ENCODE results near the gene RMI2.

RMI2 gene

GRCh38 chr16:11329071-11329491, 16.2 kb upstream of the RMI2 start:
- no peak for DNase-seq

- no peak for DNase-seq
These were observed 15.4 kb upstream of the RMI2 start for GRCh38 chr16:11329891-11330290.

GRCh38 chr16:11330526-11331237, 14.6 kb upstream of the RMI2 start:
- no peak for DNase-seq

GRCh38 chr16:11331967-11332366, 13.3 kb upstream of the RMI2 start:
- no peak for DNase-seq

GRCh38 chr16:11333010-11333409, 12.2 kb upstream of the RMI2 start:
- no peak for DNase-seq

- no peak for DNase-seq
These were observed 11.6 kb upstream of the RMI2 start for GRCh38 chr16:11333702-11334101.

GRCh38 chr16:11334831-11335404, 10.3 kb upstream of the RMI2 start:
- DNase-seq: no peak

- no peak for DNase-seq
These were observed 6.2 kb upstream of the RMI2 start for GRCh38 chr16:11339075-11339474.

GRCh38 chr16:11340710-11341109, 4.5 kb upstream of the RMI2 start:
- DNase-seq: no peak

GRCh38 chr16:11341371-11341770, 3.9 kb upstream of the RMI2 start:
- no peak for DNase-seq

GRCh38 chr16:11342021-11342855, 3.0 kb upstream of the RMI2 start:
- DNase-seq: no peak

GRCh38 chr16:11346700-11347319, 1.6 kb downstream of the RMI2 start:
- DNase-seq: no peak

GRCh38 chr16:11347831-11348230, 2.6 kb downstream of the RMI2 start:
- DNase-seq: no peak

GRCh38 chr16:11348737-11349598, 3.7 kb downstream of the RMI2 start:
- DNase-seq: no peak

GRCh38 chr16:11349599-11350276, 4.5 kb downstream of the RMI2 start:
- no peak for DNase-seq

- no peak for DNase-seq
These were observed 5.3 kb downstream of the RMI2 start for GRCh38 chr16:11350519-11350918.

GRCh38 chr16:11350921-11351335, 5.7 kb downstream of the RMI2 start:
- DNase-seq: no peak

- no peak for DNase-seq
These were observed 7.9 kb downstream of the RMI2 start for GRCh38 chr16:11353158-11353557.

- no peak for DNase-seq
These were observed 9.1 kb downstream of the RMI2 start for GRCh38 chr16:11354407-11354732.

GRCh38 chr16:11354733-11355574, 9.7 kb downstream of the RMI2 start:
- peak; percentile 78 to 84 for DNase-seq

GRCh38 chr16:11355862-11356261, 10.6 kb downstream of the RMI2 start:
- DNase-seq: no peak

Data from activated CD4-positive, alpha-beta T cell treated with anti-CD3 and anti-CD28 coated beads, Interleukin-2, amount 50 U/mL, for 48 hours (primary cell).